GM12891 (cell line): ENCODE measurements around the gene LGALS9C. TPM values are rescaled to one million over a fixed set of nuclear protein-coding genes. Genes with fewer than 3 reads are reported as not detected.
A peak's percentile ranks its signal among the peaks of the same experiment; 100 is the strongest.
"Not testable (repeated sequence)": the region's sequence is repeated elsewhere in the genome, so short reads cannot be mapped to it uniquely, and the experiment has no call there.

Source experiments
- DNase-seq: peaks from one replicate; pipeline ENCODE4 v3.0.0; 2011; ENCODE audit warnings: low spot score; ENCODE audit not compliant: insufficient read length
- FAIRE-seq: peaks from 2 replicates; lab custom pipeline; 2011; peaks lifted over from hg19 to GRCh38; lab: Jason Lieb, UNC
- polyA plus RNA-seq: library from polyadenylated mRNA; unstranded; fragments of >200 nt; gene quantifications from one replicate; pipeline ENCODE4 v1.2.1, GENCODE V29; 2012; ENCODE audit warnings: low read depth, missing spikeins, inconsistent platforms; ENCODE audit not compliant: missing spikeins

The LGALS9C gene
- polyA plus RNA-seq = 2.3 TPM

DNA sequence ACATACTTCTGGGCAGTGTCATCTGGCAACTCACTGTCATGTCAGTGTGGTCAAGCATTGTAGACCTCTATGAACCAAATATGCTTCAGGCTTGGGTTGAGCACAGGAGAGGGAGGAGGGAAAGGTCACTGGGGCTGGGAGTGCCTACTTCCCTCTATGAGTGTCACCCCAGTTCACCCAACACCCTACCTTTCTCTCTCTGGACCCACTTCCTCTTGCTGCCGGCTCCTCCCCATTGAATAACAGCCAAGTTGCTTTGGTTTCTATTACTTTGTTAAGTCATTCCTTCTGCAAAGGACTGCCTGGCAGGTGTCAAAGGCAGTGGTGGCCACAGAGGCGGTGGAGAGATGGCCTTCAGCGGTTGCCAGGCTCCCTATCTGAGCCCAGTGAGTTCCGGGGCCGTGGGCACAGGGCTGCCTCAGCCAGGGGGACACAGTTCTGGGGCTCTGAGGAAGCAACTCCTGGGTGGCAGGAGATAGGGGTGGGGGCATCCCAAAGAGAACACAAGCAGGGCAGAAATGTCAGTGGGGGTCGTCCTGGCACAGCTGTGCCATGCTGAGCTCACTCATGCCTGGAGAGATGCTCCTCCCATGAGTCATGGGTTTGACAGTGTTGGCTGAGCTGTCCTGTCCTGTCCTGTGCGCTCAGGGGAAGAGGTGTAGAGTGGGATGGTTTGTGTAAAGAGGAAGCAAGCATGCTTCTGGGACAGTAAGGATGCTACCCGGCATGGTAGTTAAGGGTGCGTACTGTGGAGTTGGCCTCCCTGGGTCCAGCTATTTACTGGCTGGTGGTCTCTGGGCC is at the start of gene LGALS9C:
Gene LGALS9C, plus strand, starts transcription at position 282 of the 801 bp plus-strand sequence. Its CDS starts 66 bp downstream, at position 348.
- FAIRE-seq = peak; percentile 77
- DNase-seq = peak; percentile 34

DNA sequence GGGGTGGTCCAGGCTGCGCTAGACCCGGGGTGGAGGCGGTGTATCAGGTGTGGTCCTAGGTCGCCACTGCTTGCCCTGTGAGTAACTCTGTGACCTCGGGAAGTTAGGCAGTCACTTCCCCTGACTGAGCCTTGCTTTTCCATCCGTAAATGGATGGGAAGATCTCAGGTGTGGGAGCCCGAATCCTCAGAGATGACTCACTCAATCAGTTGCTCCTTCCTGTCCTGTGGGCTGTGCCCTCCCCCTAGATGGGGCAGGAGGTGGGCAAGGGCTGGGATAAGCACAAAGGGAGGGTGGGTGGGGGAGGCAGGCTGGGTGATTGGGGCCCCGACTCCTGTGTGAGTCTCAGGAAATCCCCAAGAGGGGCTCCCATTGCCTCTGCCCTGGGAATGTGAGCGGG is 44.4 kb upstream of the LGALS9C start:
- FAIRE-seq, DNase-seq: not testable (repeated sequence)

DNA sequence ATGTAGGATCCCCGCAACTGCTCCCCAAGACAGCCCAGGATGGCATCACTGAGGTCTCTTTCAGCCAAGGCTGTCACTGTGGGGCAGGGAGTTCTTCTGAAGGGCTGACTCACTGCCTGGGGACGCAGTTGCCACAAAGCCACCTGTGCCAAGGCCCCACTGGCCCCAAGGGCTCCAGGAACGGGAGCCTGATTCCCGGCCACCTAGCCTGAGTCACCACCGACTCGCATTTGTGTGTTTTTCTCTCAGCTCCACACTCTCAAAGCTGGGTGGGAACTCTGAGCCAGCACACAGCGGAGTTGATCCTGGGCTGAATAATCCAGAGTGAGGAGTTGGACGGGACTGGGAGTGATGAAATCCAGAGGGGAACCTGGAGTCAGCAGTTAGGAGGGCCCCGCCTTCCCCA is 37.1 kb upstream of the LGALS9C start:
- FAIRE-seq, DNase-seq: not testable (repeated sequence)

DNA sequence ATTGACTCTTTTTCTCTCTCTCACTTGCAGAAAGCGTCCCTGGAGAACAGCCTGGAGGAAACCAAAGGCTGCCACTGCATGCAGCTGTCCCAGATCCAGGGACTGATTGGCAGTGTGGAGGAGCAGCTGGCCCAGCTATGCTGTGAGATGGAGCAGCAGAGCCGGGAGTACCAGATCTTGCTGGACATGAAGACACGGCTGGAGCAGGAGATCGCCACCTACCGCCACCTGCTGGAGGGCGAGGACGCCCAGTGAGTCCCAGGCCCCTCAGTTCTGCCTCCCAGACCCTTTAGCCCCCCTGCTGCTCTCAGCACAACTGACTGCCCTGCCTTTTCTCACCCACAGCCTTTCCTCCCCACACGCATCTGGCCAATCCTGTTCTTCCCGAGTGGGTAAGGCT is 34.5 kb upstream of the LGALS9C start:
- not testable (repeated sequence) for DNase-seq, FAIRE-seq

DNA sequence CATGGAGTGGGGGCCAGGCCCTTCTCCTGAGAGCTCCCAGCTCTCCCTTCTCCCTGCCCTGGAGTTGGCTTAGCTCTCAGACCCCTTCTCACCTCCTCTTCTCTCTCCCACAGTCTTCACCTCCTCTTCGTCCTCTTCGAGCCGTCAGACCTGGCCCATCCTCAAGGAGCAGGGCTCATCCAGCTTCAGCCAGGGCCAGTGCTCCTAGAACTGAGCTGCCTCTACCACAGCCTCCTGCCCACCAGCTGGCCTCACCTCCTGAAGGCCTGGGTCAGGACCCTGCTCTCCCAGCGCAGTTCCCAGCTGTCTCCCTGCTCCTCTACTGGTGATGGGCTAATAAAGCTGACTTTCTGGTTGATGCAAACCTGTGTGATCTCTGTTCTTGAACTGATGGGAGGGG is 34.1 kb upstream of the LGALS9C start:
- FAIRE-seq, DNase-seq: not testable (repeated sequence)

DNA sequence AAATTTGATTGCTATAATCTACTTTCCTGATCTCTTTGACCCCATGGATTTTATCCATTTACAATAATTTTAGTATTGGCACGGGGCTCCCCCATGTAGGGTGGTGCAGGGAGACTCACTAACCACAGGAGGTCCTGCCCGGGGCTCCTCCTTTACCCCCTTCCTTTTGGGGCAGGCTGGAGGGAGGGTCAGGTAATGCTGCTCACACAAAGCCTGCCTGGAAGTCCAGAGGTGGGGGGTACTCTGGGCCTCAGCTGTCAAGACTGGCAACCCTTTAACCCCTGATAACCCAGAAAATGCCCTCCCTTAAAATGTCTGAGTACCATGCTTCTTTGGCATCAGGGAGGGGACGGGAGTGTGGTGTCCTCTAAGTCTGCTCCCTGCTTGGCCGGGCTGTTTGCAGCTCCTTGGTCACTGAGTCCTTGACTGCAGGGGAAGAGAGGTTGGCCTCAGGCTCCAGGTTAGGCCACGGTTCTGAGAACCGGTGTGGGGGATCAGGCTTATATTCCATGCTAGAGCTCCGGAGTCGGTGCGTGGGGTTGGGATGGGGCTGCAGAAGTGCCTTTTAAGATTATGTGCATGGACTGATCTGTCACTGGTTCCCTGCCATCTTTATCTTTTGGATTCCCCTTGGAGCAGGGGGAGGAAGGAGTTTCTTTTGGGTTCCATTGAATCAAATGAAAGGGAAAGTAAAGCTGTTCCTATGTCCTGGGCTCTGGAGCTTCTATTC is 28.9 kb upstream of the LGALS9C start:
- not testable (repeated sequence) for FAIRE-seq, DNase-seq

DNA sequence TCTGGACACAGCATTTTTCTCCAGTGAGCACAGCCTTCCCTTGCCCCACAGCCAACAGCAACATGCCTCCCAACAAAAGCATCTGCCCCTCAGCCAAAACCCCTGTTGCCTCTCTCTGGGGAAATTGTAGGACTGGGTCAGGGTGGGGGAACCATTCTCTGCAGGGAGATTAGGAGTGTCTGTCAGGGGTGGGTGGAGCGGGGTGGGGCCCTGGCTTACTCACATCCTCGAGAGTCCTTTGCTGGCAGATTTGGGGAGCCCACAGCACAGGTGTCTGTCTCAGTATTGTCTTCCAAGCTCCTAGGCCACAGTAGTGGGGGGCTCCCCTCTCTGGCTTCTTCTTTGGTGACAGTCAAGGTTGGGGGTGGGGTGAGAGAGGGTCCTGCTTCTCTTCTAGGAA is 28.3 kb upstream of the LGALS9C start:
- not testable (repeated sequence) for DNase-seq, FAIRE-seq

DNA sequence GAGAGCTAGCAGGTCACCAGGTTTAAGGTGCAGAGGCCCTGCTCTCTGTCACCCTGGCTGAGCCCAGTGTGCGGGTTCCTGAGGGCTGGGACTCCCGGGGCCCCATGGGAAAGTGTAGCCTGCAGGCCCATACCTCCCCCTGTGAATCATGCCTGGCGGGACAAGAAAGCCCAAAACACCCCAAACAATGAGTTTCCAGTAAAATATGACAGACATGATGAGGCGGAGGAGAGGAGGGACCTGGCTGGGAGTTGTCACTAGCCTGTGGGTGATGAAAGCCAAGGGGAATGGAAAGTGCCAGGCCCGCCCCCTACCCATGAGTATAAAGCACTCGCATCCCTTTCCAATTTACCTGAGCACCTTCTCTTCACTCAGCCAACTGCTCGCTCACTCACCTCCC is 26.8 kb upstream of the LGALS9C start:
- not testable (repeated sequence) for FAIRE-seq

DNA sequence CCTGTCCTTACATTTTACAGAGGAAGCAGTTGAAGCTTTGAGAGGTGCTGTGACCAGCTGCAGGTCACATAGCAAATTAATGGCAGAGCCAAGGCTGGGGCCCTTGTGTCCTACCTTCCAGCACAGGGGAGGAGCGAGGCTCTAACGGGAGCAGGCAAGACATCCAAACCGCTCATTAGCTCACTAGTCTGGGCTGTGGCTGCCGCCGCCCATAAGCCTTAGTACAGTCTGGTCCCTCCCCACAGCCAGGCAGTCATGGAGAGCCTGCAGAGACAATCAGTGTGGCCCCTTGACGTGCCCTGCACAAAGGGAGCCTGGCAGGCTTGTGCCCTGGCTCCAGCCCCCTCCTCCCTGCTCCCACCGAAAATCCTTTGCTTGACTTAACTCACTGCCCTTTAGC is 25.6 kb upstream of the LGALS9C start:
- FAIRE-seq, DNase-seq: not testable (repeated sequence)

More for the DNA sequence above, 26.8 kb upstream of the LGALS9C start:
- DNase-seq = not testable (repeated sequence)

DNA sequence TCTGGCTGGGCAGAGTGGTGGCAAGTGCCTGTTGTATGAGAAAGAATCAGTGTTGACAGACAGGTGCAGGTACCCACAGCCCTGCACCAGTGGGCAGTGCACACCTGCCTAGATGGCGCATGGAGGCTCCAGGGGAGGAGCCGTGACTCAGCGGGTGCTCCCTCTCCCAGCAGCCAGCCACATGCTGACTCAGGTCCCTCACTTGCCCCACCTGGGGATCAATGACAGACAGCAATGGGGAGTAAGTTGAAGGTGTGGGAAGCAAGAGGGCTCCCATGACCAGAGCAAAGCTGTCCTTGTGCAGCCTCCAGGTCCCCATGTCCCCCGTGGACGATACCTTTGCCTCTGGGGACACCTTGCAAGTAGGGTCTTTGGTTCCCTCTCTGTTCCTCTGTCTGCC is 24.6 kb upstream of the LGALS9C start:
- FAIRE-seq, DNase-seq: not testable (repeated sequence)

DNA sequence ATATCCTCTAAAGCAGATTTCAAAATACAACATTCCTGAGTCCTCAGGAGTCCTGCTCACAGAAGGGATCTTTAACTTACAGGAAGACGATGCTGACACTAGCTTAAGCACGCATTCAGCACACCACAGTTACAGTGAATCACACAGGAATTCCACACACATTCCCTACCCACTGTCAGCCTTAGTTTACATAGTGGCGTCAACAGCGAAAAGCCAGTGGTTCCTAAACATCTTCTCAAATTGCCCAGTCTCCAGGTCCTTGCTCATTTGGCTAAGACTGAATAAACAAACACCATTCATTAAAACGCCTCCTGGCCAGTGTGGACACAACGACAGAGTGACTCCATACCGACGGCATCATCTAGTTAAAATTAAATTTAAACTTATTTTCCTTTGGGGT is 17.6 kb upstream of the LGALS9C start:
- not testable (repeated sequence) for DNase-seq, FAIRE-seq

DNA sequence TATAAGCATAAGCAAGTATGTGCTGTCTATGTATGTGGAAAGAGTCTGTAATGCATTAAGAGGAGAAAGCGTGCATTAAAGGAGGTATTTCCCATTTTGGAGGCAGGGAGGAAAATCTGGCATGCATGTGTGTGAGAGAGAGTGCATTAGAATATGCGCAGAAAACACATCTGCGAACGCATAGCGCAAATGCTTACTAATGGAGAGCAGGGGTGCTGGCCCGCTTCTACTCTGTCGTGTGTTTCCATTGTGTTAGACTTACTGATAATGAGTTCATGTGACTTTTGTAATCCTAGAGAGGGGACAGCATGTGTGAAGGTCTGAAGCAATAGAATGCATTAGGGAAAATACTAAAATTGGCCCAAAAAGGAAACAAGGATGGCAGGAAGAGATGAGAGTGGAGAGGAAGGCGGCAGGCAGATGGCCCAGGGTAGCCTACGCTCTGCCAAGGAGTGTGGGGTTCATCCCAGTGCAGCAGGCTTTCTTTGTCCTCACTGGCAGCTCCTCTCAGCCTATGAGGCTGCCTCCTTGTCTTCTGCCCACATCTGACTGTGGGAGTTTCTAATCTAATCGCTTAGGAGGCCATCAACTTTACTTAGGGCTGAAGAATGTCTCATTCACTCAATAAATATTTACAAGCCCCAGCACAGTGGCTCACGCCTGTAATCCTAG is 12.6 kb upstream of the LGALS9C start:
- not testable (repeated sequence) for DNase-seq, FAIRE-seq

DNA sequence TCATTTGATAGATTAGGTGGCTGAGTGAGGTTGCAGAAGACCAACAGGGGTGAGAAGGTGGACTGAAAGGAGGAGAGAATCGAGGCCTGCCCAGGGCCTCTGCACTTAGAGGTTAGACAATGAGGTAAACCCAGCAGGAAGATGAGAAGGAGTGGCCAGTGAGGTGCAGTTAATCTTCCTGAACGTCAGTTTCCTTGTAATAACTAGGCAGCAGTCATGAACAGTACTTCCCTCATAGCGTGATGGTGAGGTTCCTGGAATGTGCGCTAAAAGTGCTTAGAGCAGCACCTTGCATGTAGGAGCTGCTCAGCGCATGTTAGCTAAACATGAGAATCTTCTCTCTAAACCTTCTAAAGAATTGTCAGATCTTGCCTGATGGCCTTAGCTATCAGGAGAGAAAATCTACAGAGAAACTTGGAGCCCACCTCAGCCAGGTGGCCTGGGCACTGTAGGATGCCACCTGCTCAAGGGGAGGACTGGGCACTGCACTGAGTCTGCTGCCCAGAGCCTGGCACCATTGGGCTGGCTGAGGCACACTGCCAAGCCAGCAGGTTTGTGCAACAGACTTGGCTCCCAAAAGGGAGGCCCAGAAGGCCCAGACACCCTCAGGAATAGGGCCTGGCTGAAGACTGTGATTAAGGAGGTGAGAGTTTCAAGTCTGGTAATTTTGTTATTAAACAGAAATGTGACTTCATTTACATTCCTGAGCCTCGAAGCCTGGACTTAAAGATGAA is 10.2 kb upstream of the LGALS9C start:
- not testable (repeated sequence) for FAIRE-seq, DNase-seq

DNA sequence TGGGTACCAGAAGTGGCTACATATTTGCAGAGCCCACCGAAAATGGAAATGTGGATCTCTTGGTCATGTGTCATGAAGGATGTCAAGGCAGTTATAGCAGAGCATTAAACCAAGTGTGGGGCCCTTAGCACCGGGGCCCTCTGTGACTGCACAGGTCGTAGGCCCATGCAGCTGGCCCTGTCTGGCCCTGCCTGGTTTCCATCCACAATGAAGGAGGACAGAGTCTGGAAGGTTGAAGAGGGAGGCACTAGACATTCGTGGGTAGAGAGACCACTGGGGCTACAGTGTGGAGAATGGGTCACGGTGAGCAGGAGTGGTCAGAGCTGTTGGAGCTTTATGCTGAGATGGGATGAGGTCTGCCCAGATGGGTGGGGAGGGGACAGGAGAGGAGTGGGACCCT is 9.6 kb upstream of the LGALS9C start:
- not testable (repeated sequence) for FAIRE-seq, DNase-seq

DNA sequence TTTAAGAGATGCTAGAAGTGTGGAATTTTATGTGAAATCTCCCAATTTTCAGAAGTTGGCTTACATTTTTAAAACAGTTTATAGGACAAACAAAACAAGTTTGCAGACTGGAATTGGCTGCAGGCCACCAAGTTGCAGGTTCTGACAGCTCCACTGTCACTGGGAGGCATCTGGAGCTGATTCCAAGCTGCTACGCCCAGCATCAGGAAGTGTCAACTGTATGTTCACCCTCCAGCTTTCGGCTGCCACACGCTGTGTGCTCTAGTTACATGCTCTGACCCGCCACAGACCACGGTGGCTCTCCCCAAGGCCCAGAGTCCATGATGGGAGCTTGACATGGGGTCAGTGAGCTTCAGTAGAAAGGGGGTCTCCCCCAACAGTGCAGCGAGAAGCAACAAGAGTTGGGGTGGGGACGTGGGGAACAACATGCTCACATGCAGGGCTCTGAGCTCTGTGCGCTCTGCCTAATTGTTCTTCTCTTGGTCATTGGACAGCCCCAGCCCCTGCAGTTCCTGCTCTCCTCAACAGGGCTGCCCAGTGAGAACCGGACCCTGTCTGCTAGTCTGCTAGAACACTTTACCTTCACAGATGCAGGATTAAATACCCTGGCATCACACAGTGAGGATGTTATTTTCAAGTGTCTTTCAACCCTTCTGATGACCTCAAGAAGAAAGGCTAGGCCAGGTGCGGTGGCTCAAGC is 8.0 kb upstream of the LGALS9C start:
- FAIRE-seq = not testable (repeated sequence)

DNA sequence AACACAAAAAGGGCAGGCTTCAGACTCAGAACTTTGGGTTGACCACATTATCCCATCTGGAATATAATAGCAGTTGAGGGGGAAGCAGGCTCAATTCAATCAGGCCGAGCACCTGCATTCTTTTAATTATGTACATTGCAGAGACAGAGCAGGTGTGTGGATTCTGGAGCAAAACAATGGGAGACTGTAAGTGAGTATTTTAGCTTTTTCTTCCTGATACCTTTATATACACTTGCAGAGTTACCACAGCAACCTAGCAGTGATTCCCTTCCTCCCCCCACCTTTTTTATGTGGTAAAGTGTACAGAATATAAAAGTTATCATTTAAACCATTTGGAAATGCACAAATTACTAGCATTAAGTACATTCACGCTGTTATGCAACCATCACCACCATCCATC is 6.8 kb upstream of the LGALS9C start:
- FAIRE-seq, DNase-seq: not testable (repeated sequence)

More for the DNA sequence above, 8.0 kb upstream of the LGALS9C start:
- DNase-seq = not testable (repeated sequence)

DNA sequence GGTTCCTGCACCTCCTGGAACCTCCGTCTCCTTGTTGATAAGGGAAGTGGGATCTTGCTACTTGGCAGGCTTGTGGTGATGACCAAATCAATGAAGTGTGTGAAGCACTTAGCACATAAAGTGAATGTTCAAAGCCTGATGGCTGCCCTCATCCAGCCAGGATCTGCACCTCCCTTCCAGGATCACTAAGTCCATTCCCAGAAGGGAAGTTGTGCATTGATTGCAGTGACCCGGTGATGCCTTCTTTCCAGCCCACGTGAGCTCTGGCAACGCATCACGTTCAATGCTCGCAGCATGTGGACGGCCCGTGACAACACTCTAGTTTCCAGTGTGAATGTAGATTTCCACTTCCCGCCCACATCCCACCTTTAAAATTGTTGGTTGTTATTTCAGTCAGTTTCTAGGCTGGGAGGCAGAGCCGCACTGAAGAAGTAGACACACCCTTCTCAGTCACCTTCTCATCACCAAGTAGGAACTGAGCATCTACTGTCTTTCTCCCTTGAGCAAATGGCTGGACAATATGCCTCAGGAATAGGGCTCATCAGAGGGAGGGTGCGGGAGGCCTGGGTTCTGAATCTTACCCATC is 6.2 kb upstream of the LGALS9C start:
- not testable (repeated sequence) for DNase-seq, FAIRE-seq

DNA sequence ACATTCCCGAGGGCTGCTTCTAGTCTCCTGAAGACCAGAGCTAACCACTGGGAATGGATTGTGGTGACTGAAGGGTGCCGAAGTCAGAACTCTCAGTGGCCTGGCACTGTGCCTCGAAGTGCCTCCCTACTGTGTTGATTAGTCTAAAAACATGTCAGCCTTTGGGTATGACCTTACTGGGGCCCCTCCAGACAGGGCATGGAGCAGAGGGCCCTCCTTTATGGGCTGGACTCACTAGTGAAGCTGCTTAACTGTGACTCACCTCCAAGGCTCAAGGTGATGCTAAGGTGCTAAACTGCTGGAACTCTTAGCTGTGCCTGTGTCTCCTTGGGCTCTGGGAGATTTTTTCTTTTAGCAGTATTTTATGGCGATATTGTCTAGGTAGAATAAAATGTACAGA is 2.6 kb upstream of the LGALS9C start:
- FAIRE-seq, DNase-seq: not testable (repeated sequence)
